ENCODE results near the gene COL13A1. TPM values are rescaled to one million over a fixed set of nuclear protein-coding genes. Genes with fewer than 3 reads are reported as not detected.

Gene COL13A1
- total and polyA plus RNA-seq, 7 donors, result 0.69 to 5.7 (median 2.9) TPM

- Histone ChIP-seq H3K9me3 (no peaks in the 10 kb centered on the region), H3K36me3 (no peaks in the 10 kb centered on the region), H3K27me3 (no peaks in the 10 kb centered on the region), H3K4me1 (peaks cover 0 to 2% (median 0%) of the 10 kb centered on the region in 4 donors), H3K27ac (no peak overlapping the region), H3K4me3 (no peak overlapping the region)
- TF ChIP-seq CTCF (IDR thresholded peaks at IDR 0.05) (no peak), POLR2AphosphoS5 (IDR thresholded peaks at IDR 0.05) (no peak), EP300 (IDR thresholded peaks at IDR 0.05) (no peak), POLR2A (IDR thresholded peaks at IDR 0.05) (no peak)
- DNase-seq, result no peak
- intact Hi-C loops (cut with DNase I), result no loop called here
- WGBS, 2 donors, result 85% methylated on average over 12 of the region's 12 CpGs
Observed at GRCh38 chr10:69896606-69897231, 95.0 kb downstream of the COL13A1 start.

- Histone ChIP-seq H3K27me3 (no peaks in the 10 kb centered on the region), H3K4me1 (peaks cover 0 to 7% (median 0%) of the 10 kb centered on the region in 4 donors), H3K4me3 (no peak overlapping the region), H3K27ac (no peak overlapping the region), H3K36me3 (no peaks in the 10 kb centered on the region), H3K9me3 (no peaks in the 10 kb centered on the region)
- WGBS, 2 donors, result 93% methylated on average over 9 of the region's 9 CpGs
- intact Hi-C loops (cut with DNase I), result no loop called here
- DNase-seq, result no peak
- TF ChIP-seq CTCF (IDR thresholded peaks at IDR 0.05) (no peak), POLR2A (IDR thresholded peaks at IDR 0.05) (no peak), POLR2AphosphoS5 (IDR thresholded peaks at IDR 0.05) (no peak), EP300 (IDR thresholded peaks at IDR 0.05) (no peak)
Observed at GRCh38 chr10:69897432-69897831, 95.7 kb downstream of the COL13A1 start.

- TF ChIP-seq CTCF (IDR thresholded peaks at IDR 0.05) (no peak), EP300 (IDR thresholded peaks at IDR 0.05) (no peak), POLR2AphosphoS5 (IDR thresholded peaks at IDR 0.05) (no peak), POLR2A (IDR thresholded peaks at IDR 0.05) (no peak)
- DNase-seq, result no peak
- Histone ChIP-seq H3K27me3 (no peaks in the 10 kb centered on the region), H3K4me1 (peaks cover 0 to 7% (median 0%) of the 10 kb centered on the region in 4 donors), H3K4me3 (no peak overlapping the region), H3K9me3 (no peaks in the 10 kb centered on the region), H3K36me3 (no peaks in the 10 kb centered on the region), H3K27ac (no peak overlapping the region)
- intact Hi-C loops (cut with DNase I), result no loop called here
- 75 to 86% methylated on average over 10 of the region's 10 CpGs for WGBS, 2 donors
Observed at GRCh38 chr10:69897999-69898398, 96.3 kb downstream of the COL13A1 start.

GRCh38 chr10:69898524-69898923 is 96.8 kb downstream of the COL13A1 start:
- TF ChIP-seq CTCF (IDR thresholded peaks at IDR 0.05) (no peak), EP300 (IDR thresholded peaks at IDR 0.05) (no peak), POLR2AphosphoS5 (IDR thresholded peaks at IDR 0.05) (no peak), POLR2A (IDR thresholded peaks at IDR 0.05) (no peak)
- Histone ChIP-seq H3K4me3 (no peak overlapping the region), H3K27me3 (no peaks in the 10 kb centered on the region), H3K9me3 (no peaks in the 10 kb centered on the region), H3K4me1 (peaks cover 0 to 7% (median 0%) of the 10 kb centered on the region in 4 donors), H3K36me3 (no peaks in the 10 kb centered on the region), H3K27ac (no peak overlapping the region)
- no peak for DNase-seq
- intact Hi-C loops (cut with DNase I), result no loop called here
- WGBS, 2 donors, result 16 to 63% methylated on average over 10 of the region's 10 CpGs

- no peak overlapping the region for H3K27ac ChIP-seq
- no peaks in the 10 kb centered on the region for H3K9me3 ChIP-seq
- intact Hi-C loops (cut with DNase I), result no loop called here
- TF ChIP-seq POLR2AphosphoS5 (IDR thresholded peaks at IDR 0.05) (no peak), CTCF (IDR thresholded peaks at IDR 0.05) (no peak), POLR2A (IDR thresholded peaks at IDR 0.05) (no peak), EP300 (IDR thresholded peaks at IDR 0.05) (no peak)
- peaks cover 0 to 7% (median 0%) of the 10 kb centered on the region in 4 donors for H3K4me1 ChIP-seq
- no peaks in the 10 kb centered on the region for H3K36me3 ChIP-seq
- H3K4me3 ChIP-seq, result no peak overlapping the region
- WGBS, 2 donors, result 84 to 93% methylated on average over 2 of the region's 2 CpGs
- DNase-seq, result no peak
- no peaks in the 10 kb centered on the region for H3K27me3 ChIP-seq
Observed at GRCh38 chr10:69898941-69899340, 97.2 kb downstream of the COL13A1 start.
